Pulmonary artery endothelial cell (primary cell): ENCODE results near the gene NDUFAF8. TPM values are rescaled to one million over a fixed set of nuclear protein-coding genes. Genes with fewer than 3 reads are reported as not detected.
A peak's percentile ranks its signal among the peaks of the same experiment; 100 is the strongest.

Experiments
- DNase-seq: peaks from one replicate; pipeline ENCODE4 v3.0.0-alpha.2; 2011; ENCODE audit warnings: low read depth, low spot score
- total RNA-seq: library from RNA; depleted of rRNA; stranded (reverse); fragments of >200 nt; gene quantifications from 2 replicates; pipeline ENCODE4 v1.2.3, GENCODE V29; 2014

Gene NDUFAF8
- total RNA-seq, 1 donor from 2014 or later = 47.6 TPM

DNA sequence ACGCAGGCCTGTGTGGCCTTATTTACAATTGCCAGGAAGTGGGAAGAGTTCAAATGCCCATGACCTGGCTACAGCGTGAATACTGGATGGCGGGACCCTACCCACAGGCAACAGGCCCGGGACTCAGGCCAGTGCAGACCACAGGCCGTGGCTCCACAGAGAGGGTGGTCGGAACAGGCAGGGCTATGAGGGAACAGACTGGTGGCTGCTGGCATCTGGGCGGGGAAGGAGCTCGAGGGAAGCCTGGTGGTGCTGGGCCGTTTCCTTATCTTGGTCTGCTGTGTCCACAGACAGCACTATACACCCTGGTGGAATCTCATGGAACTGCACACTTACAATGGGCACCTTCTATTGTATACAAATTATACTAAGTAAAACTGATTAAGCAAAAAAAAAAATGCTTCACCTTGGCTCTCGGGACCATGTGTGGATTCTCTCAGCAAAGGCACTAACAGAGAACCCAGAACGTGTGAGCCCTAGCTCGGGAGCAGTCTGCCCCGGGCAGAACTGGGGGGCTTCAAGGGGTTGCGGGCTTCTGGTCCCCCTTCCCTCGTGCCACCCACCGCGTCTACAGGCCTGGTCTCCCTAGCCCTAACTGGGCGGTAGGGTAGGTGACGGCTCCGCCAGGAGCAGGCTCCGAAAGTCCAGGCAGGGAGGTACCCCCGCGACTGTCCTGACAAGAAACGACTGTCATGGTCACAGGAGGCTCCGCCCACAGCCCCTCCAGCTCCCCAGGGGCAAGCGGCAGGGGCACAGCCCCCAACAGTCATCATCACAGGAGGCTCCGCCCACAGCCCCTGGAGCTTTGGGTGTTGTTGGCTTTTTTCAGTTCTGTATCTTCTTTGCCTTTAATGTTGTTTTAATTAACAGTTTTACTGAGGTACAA is 38.2 kb upstream of the NDUFAF8 start:
- DNase-seq = peak; percentile 49

DNA sequence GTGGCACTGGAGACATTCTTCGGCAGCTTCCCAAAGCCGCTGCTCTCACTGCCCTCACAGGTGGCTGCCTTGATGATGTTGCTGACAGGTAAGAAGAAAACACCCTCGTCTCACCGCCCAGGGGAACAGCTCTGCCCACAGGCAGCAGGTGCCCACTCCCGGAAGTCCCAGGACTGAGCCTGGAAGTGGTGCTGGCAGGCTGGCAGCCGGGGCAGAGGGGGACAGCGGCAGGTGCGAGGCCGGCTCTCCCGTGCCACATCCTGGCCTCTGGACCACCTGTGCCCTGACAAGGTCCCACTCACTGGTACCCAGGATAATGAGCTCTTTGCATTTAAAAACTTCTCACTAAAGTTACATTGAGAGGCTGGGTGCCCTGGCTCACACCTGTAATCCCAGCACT is 36.8 kb upstream of the NDUFAF8 start:
- DNase-seq = no peak

DNA sequence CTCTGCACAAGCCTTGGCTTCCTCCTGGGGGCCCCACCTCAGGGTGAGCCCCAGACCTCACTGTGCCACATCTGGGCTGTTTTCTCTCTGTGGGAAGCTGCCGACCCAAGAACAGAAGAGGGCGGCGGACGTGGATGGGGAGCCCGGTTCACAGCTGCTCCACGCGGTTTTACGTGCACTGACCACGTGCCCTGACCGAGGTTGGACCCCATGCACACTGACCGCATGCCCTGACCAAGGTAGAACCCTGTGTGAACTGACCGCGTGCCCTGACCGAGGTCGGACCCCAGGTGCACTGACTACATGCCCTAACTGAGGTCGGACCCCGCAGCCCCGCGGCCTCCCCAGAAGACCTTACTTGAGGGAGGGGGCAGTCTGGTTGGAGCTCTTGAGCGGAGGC is 36.0 kb upstream of the NDUFAF8 start:
- no peak for DNase-seq

DNA sequence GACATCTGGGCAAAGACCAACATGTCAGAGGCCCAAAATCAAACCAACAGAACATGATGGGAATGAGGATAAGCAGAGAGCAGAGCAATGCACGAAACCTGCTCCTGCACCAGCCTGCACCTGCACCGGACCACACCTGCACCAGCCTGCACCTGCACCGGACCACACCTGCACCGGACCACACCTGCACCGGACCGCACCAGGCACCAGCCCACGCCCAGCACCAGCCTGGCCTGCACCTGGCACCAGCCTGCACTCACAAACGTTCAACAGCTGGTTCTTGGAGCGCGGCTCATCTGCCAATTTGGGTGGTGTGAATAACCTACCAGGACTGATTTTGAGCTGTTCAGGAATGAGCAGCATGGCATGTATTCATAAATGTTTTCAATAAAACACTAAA is 34.5 kb upstream of the NDUFAF8 start:
- no peak for DNase-seq

DNA sequence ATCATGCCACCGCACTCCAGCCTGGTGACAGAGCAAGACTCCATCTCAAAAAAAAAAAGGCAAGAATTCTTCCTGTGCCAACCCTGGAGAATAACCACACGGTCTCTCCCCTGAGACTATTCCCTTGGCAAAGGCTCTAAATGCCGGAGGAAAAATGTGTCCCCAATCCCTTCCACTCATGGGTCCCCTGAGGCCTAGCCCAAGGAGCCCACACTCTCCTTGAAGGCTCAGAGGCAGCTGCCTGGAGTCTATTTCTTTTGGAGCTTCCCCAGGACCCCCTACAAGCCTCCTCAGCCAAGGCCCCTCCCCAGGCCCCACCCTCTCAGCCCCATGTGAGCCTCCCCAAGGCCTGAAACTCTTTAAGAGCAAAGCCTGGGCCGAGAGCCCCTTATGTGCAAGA is 33.0 kb upstream of the NDUFAF8 start:
- no peak for DNase-seq

DNA sequence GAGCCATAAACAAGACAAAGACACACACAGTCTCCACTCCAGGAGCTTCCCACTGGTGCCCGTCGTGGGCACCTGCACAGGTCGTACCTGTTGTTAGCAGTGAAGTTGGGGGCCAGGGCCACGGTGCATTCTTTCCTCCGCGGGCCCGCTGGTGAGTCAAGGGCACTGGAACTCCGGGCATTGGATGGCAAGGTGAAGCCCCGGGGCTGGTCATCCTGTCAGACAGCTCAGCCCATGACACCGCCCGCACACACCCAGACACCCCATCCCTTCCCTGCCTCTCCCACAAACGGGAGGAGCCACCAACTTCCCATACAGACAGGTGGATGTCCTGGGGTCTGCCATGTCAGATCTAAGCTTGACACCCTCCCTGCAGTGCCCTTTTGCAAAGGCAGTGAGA is 32.5 kb upstream of the NDUFAF8 start:
- DNase-seq = no peak

DNA sequence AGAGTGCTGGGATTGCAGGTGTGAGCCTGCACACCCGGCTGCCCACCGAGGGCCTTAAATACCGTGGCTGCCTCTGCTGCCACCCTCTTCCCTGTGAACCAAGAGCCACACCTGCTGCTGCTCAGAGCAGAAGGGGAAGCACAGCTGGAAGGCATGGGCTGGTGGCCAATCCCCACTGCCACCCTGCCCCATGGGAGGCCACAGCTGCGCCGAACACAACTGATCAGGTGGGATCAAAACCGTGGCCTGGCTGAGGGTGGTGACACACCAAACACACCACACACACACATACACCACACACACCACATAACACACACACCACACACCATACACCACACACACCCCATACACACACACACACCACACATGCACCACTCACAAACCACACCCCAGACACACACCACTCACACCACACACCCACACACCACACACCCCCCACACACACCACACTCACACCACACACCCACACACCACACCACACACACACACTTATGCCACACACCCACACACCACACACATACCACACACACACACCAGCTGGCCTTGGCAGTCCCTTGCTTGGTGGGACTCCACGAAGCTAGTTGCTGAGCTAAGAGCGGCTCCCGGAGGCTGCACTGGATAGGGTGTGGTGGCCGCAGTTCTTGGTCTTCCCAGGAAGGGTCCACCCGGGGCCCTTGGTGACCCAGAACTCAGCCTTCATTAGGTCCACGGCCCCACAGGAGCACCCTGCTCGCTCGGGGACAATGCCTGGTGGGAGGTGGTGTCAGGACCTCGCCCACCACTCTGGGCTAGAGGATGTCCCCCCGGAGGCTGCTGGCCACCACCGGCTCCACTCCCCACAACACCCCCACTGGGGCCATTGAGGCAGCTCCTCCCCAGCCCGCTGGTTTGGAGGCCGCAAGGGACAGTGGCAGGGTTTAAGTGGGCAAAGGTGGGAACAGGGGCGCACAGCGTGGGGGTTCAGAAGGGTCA is 31.2 kb upstream of the NDUFAF8 start:
- no peak for DNase-seq

DNA sequence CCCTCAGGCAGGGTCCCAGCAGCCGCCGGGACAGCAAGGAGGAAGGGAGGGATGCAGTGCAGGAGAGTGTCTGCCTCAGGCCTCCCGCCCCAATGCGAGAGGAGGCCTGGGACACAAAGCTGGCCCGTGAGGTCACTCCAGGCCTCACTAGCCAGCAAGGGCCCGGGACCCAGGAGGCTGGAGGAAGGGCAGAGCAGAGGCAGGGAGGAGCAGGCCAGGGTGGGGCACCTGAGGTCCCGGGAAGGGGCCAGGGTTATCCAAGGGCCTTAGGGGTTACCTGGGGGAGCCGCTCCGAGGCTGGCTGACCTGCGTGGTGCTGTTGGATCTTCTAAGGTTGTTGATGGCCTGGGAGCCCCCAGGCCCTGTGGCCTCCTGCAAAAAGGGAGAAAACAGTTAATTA is 30.5 kb upstream of the NDUFAF8 start:
- DNase-seq = no peak

DNA sequence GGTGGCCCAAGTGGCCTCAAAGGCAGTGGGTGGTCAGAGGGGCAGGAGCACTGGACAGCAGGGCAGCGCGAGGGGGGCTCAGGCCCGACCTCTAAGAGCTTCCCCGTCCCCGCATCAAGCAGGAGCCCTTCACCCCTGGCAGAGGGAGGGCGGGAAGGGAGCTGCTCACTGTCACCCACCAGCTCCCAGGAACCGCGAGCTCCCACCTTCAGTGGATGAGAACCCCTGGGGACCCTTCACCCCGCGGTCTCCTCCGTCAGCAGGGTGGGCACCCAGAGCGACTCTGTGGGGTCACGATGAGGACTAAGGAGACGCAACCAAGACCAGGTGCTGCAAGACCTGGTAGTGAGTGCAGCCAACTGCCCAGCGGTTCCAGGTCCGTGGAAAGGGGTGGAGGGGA is 30.0 kb upstream of the NDUFAF8 start:
- DNase-seq = no peak

DNA sequence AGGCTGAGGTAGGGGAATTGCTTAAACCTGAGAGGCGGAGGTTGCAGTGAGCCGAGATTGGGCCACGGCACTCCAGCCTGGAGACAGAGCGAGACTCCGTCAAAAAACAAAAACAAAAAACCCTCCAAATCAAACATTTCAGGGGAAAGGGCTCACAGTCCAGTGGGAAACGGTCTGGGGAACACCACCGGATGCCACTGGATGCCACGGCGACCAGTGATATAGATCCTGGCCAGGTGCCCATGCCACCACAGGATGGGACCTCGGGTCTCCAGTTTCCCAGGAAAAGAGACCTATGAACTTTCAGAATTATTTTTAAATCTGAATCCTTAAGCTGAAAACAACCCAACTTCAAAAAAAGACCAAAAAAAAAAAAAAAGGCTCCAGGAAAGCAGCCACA is 28.7 kb upstream of the NDUFAF8 start:
- no peak for DNase-seq

DNA sequence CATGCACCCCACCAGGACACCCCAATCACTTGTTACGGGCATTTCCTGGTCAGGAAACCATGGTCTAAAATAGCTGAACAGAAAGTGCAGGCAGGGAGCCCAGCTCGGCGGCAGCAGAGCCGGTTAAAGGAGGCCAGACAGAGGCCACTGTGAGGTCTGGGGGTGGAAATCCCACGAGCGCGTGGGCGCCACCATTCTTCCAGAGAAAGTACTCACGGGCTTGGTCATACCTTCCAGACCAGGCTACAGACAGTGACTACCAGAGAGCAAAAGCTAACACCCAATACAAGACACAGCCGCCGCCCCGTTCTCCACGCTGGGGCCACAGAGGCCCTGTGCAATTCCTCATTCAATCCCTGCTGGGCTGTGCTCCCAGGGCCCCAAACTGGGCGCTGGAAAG is 28.2 kb upstream of the NDUFAF8 start:
- no peak for DNase-seq

DNA sequence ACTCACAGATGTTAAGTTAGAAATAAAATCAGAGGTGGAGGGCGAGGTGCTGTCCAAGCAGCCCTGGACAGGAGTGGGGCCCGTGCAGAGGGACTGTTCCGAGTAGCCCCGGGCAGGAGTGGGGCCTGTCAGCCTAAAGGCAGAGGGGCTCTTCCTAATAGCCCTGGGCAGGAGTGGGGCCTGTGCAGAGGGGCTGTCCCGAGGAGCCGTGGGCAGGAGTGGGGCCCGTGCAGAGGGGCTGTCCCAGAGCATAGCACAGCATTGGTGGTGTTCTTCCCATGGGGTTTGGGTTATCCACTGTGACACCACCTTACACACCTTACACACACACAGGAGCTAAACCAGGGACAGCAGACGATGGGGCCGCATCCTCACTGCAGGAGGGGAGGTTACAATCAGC is 26.8 kb upstream of the NDUFAF8 start:
- no peak for DNase-seq

DNA sequence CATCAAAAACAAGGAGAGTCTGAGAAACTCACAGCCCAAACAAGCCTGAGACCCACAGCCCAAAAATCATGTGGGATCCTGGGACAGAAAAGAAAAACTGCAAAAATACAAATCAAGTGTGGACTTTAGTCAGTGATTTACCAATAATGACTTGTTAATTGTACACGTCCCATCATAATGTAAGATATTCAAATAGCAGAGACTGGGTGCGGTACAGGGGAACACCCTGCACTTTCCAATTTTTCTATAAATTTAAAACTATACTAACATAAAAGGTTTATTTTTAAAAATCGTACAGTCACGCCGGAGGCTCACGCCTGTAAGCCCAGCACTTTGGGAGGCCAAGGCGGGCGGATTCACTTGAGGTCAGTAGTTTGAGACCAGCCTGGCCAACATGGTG is 25.1 kb upstream of the NDUFAF8 start:
- no peak for DNase-seq

DNA sequence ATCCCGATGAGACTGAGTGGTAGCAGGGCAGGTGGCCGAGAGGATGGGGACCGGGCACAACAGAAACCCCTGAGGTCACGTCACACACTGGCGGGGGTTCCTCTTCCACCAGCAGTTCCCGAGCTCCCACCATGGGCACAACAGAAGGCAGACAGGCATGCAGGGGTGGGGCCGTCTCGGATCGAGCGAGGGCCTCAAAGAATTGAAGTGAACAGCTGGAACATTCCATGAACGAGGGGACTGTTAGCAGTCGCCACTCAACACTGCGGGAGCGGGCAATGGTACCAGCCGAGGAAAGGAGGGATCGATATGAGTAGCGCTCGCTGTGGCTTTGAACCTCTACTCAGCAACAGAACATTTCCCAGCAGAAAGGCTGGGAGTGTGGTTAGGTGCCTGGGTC is 21.6 kb upstream of the NDUFAF8 start:
- no peak for DNase-seq

DNA sequence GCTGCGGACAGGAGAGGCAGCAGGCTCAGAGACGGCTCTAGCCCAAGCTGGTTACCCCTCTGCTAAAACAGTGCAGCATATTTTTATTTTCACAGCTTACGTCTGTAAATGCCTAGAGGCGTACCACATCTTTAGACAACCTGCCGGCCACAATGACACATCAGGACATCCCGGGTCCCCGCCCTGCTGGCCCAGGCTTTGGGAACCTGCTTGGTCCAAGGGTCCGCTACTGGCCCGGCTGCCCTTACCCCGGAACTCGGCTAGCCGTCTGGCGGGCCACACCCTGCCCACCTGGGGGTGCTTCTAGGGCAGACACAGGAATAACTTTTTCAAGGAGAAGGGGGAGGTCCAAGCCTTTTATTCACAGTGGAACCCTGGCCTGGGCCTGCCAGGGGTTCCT is 20.7 kb upstream of the NDUFAF8 start:
- DNase-seq = no peak

DNA sequence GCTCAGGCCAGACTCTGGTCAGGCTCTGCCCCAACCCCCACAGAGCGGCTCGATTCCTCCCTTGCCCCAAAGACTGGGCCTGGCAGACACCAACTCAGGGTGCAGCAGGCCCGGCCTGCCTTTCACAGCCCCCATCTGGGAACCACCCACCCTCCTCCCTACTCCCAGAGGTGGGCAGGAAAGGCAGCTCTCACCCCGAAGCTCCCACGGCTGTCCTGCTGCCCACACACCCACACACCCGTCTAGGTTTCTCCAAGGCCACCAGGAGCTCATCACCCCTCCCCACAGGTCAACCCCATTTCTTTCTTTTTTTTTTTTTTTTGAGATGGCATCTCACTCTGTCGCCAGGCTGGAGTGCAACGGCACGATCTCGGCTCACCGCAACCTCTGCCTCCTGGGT is 20.1 kb upstream of the NDUFAF8 start:
- DNase-seq = no peak

DNA sequence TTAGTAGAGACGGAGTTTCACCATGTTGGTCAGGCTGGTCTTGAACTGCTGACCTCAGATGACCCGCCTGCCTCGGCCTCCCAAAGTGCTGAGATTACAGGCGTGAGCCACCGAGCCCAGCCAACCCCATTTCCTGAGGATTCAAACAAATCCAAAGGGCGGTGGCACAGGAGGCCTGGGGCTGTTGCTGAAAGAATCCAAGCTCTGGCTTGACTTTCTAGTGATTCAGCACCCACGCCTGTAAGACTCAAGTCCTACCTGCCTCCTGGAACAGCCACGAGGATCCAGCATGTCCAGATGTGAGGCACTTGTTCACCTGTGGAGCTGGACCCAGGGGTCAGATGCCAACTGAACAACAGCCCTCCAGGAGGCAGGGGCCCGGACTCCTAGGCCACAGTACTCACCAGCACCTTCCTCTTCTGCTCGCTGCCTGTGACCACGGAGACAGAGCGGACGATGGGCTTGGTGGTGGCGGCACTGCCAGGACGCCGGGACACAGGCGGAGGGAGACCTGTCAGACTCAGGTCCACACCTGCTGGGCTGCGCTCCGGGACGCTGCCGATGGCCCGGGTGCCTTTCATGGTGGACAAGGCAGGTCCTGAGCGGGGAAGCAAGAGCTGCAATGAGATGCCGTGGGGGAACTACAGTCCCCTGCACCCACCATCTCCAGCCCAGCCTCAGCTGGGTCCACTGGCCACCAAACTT is 19.5 kb upstream of the NDUFAF8 start:
- DNase-seq = no peak

DNA sequence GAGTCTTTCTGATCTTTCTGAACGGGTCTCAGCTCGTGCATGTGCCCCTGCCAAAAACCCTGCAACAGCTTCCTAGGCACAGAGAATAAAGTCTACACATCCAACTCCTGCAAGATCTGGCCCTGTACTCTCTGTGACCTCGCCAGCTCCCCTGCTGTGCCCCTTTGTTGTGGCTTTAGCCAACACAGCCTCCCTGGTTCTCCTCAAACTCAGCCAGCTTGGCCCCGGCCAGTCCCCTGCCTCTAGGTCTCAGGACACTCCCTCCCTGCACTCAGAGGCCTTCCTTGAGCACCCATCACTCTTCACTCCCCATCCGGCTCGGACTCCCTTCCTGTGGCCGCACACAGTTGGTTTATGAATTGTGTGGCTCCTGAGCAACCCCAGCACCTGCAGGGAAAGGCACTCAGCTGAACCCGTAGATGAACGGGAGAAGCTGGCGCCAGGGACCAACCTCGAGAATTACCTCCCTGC is 17.7 kb upstream of the NDUFAF8 start:
- DNase-seq = no peak

DNA sequence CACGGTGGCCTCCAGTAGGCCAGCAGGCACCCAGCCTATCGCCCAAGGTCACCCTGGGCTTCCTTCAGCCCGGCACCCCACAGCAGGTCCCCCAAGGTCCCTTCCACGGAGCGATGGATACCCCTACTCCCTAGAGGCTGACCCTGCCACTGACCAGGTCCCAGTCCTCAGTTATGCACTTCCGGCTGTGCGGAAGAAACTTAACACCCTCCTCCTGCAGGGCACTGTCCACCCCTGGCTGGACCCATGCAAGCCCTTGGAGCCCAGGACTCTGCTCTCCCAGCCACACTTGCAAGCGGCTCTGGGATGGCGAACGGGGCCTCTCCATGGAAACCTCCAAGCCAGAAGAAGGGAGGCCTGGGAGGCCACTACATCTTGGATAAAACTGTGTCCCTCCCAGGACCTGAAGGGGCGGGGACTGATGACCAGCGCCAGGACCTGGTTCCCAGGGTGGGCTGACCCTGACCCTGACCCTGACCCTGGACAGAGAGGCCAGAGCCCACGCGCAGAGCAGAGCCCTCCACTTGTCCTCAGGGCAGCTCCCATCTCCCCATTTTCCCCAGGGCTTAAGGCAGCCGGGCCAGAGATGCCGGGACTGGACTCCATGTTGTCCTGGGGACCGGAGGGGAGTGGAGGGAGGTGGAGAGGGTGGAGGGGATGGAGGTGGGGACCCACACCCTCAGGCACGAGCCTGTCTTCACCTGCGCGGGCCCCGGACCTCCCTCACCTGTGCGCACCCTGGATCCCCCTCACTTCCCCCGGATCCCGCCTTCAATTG is 17.1 kb upstream of the NDUFAF8 start:
- DNase-seq = no peak

DNA sequence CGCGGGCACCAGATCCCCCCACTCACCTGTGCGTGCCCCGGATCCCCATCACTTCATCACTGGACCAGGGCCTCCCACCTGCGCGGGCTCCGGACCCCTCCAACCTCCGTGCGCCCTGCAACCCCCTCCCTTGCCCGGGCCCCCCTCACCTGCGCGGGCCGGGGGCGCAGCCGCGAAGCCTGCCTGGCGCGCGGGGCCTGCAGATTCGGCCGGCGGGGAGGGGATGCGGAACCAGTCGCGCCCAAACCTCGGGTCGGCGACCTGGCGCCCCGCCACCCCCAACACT is 16.6 kb upstream of the NDUFAF8 start:
- DNase-seq = no peak
